ENCODE measurements around the gene PRKCZ.

The PRKCZ gene

GRCh38 chr1:2049718-2050431, at the start of gene PRKCZ:
Gene PRKCZ, plus strand, starts transcription at chr1:2050411. Its CDS starts 220 bp downstream, at chr1:2050631.
- DNase-seq, result no peak

GRCh38 chr1:2000432-2000831, 49.8 kb upstream of the PRKCZ start:
- no peak for DNase-seq

- DNase-seq, result no peak
These were observed 49.4 kb upstream of the PRKCZ start for GRCh38 chr1:2000850-2001249.

GRCh38 chr1:2001773-2002411, 48.3 kb upstream of the PRKCZ start:
- no peak for DNase-seq

GRCh38 chr1:2003541-2004131, 46.6 kb upstream of the PRKCZ start, which contains the start of gene CFAP74:
Gene CFAP74, minus strand, starts transcription at chr1:2003786. Its CDS starts 12,830 bp downstream, at chr1:1990956.
- DNase-seq, result no peak

- DNase-seq, result no peak
These were observed 45.4 kb upstream of the PRKCZ start for GRCh38 chr1:2004856-2005255.

- DNase-seq, result no peak
These were observed 40.8 kb upstream of the PRKCZ start for GRCh38 chr1:2009101-2010053.

- no peak for DNase-seq
These were observed 36.0 kb upstream of the PRKCZ start for GRCh38 chr1:2014181-2014580.

- DNase-seq, result no peak
These were observed 35.2 kb upstream of the PRKCZ start for GRCh38 chr1:2014741-2015735.

GRCh38 chr1:2016123-2016522, 34.1 kb upstream of the PRKCZ start:
- no peak for DNase-seq

GRCh38 chr1:2018217-2019171, 31.7 kb upstream of the PRKCZ start:
- DNase-seq, result no peak

- no peak for DNase-seq
These were observed 31.1 kb upstream of the PRKCZ start, which contains the start of gene GABRD for GRCh38 chr1:2019172-2019543. Gene GABRD, plus strand, starts transcription at chr1:2019345. Its CDS starts 79 bp downstream, at chr1:2019424.

- DNase-seq, result no peak
These were observed 30.5 kb upstream of the PRKCZ start for GRCh38 chr1:2019571-2020309.

GRCh38 chr1:2020310-2020655, 29.9 kb upstream of the PRKCZ start:
- DNase-seq, result no peak

- no peak for DNase-seq
These were observed 28.7 kb upstream of the PRKCZ start for GRCh38 chr1:2021550-2021949.

- no peak for DNase-seq
These were observed 28.0 kb upstream of the PRKCZ start for GRCh38 chr1:2022063-2022770.

- no peak for DNase-seq
These were observed 27.0 kb upstream of the PRKCZ start for GRCh38 chr1:2023187-2023586.

GRCh38 chr1:2024451-2024850, 25.8 kb upstream of the PRKCZ start:
- DNase-seq, result no peak

- no peak for DNase-seq
These were observed 25.3 kb upstream of the PRKCZ start for GRCh38 chr1:2024887-2025286.

Data from Kasumi-1 (cell line).